IMR-90 (cell line): ENCODE measurements around the gene BSPRY. TPM values are rescaled to one million over a fixed set of nuclear protein-coding genes. Genes with fewer than 3 reads are reported as not detected.

Experiments
- ATAC-seq: fragments of 200-7000 bp; cut with Tn5 transposase; 2 replicates; pipeline ENCODE4 v1.9.1; 2020; ENCODE audit warnings: low read depth, mild to moderate bottlenecking, moderate library complexity
- BruUV-seq: library from RNA; stranded (reverse); fragments of 400-500 nt; replicated peaks from 2 replicates; lab custom pipeline; 2021; lab: Mats Ljungman, UMichigan
- CTCF ChIA-PET: fragments of 300-600 bp; formaldehyde crosslinking; extraction: SDS; loops from one replicate; lab custom pipeline; 2021; ENCODE audit warnings: antibody characterized with exemption; lab: Yijun Ruan, JAX
- POLR2A ChIA-PET: fragments of 300-600 bp; sonication (Branson Sonifier 250); formaldehyde crosslinking; loops from one replicate; lab custom pipeline; 2022; ENCODE audit warnings: antibody characterized with exemption; ENCODE audit not compliant: unreplicated experiment; lab: Charles Lee
- DNase-seq: peaks from one replicate; pipeline ENCODE4 v3.0.0; 2013
- H2AFZ ChIP-seq: replicated peaks from 2 replicates; pipeline ENCODE3; 2013; ENCODE audit warnings: low read length, mild to moderate bottlenecking; ENCODE audit not compliant: poor library complexity
- H2AK5ac ChIP-seq: 2 replicates; pipeline ENCODE4 v1.6.1; 2013; ENCODE audit warnings: low read depth, low read length, inconsistent platforms
- H2AK9ac ChIP-seq: replicated peaks from 2 replicates; pipeline ENCODE3; 2013; ENCODE audit warnings: mild to moderate bottlenecking, low read depth, low read length, moderate library complexity; ENCODE audit not compliant: poor library complexity
- H2BK120ac ChIP-seq: 2 replicates; pipeline ENCODE4 v1.6.1; 2013; ENCODE audit warnings: low read depth, low read length, inconsistent platforms
- H2BK15ac ChIP-seq: 3 replicates; pipeline ENCODE4 v1.6.1; 2013; ENCODE audit warnings: low read depth, low read length, inconsistent platforms
- H2BK20ac ChIP-seq: 2 replicates; pipeline ENCODE4 v1.6.1; 2013; ENCODE audit warnings: low read depth, mild to moderate bottlenecking, inconsistent platforms, low read length, moderate library complexity
- H2BK5ac ChIP-seq: 2 replicates; pipeline ENCODE4 v1.6.1; 2013; ENCODE audit warnings: mild to moderate bottlenecking, low read depth, low read length, inconsistent platforms; ENCODE audit not compliant: poor library complexity, severe bottlenecking
- H3K14ac ChIP-seq: replicated peaks from 2 replicates; pipeline ENCODE4 v1.6.1; 2013; ENCODE audit warnings: low read depth, low read length, inconsistent platforms
- H3K18ac ChIP-seq: 2 replicates; pipeline ENCODE4 v1.6.1; 2013; ENCODE audit warnings: low read depth, low read length, control low read depth
- H3K23ac ChIP-seq: 2 replicates; pipeline ENCODE4 v1.6.1; 2013; ENCODE audit warnings: low read depth, low read length, inconsistent platforms
- H3K27ac ChIP-seq: 2 replicates; pipeline ENCODE4 v1.5.1; 2013; ENCODE audit warnings: mild to moderate bottlenecking, control low read depth, low read length; ENCODE audit not compliant: insufficient read depth
- H3K27me3 ChIP-seq: 2 replicates; pipeline ENCODE4 v1.6.1; 2013; ENCODE audit warnings: low read length; ENCODE audit not compliant: control insufficient read depth, insufficient read depth
- H3K36me3 ChIP-seq: 2 replicates; pipeline ENCODE4 v1.6.1; 2013; ENCODE audit warnings: low read length, mixed read lengths; ENCODE audit not compliant: control insufficient read depth, insufficient read depth
- H3K4ac ChIP-seq: 2 replicates; pipeline ENCODE4 v1.6.1; 2013; ENCODE audit warnings: low read depth, low read length, inconsistent platforms
- H3K4me1 ChIP-seq: 2 replicates; pipeline ENCODE4 v1.6.1; 2013; ENCODE audit warnings: low read length, mixed read lengths; ENCODE audit not compliant: control insufficient read depth, insufficient read depth
- H3K4me2 ChIP-seq: 2 replicates; pipeline ENCODE4 v1.6.1; 2013; ENCODE audit warnings: low read depth, mild to moderate bottlenecking, control low read depth, low read length, moderate library complexity
- H3K4me3 ChIP-seq: 2 replicates; pipeline ENCODE4 v1.5.1; 2013; ENCODE audit warnings: low read depth, mild to moderate bottlenecking, control low read depth, low read length, moderate library complexity; ENCODE audit not compliant: insufficient read depth
- H3K56ac ChIP-seq: 2 replicates; pipeline ENCODE4 v1.6.1; 2013; ENCODE audit warnings: low read length, inconsistent platforms; ENCODE audit not compliant: insufficient read depth; ENCODE audit errors: extremely low read depth
- H3K79me1 ChIP-seq, 2 experiments: 2 replicates each; pipeline ENCODE4 v1.6.1; 2013; ENCODE audit warnings: low read length in 2 of 2, inconsistent platforms in 1 of 2, low read depth in 1 of 2
- H3K9ac ChIP-seq: 2 replicates; pipeline ENCODE4 v1.6.1; 2013; ENCODE audit warnings: low read depth, low read length, control low read depth
- H3K9me1 ChIP-seq: 2 replicates; pipeline ENCODE4 v1.6.1; 2013; ENCODE audit warnings: low read length, inconsistent platforms; ENCODE audit not compliant: insufficient read depth
- H3K9me3 ChIP-seq: 2 replicates; pipeline ENCODE4 v1.6.1; 2013; ENCODE audit warnings: low read length; ENCODE audit not compliant: control insufficient read depth, insufficient read depth
- H4K20me1 ChIP-seq: 2 replicates; pipeline ENCODE4 v1.6.1; 2013; ENCODE audit warnings: low read length, inconsistent platforms; ENCODE audit not compliant: insufficient read depth
- H4K5ac ChIP-seq: 2 replicates; pipeline ENCODE4 v1.6.1; 2013; ENCODE audit warnings: mild to moderate bottlenecking, low read depth, low read length, control low read depth
- H4K8ac ChIP-seq, 2 experiments: 2 replicates each; pipeline ENCODE4 v1.6.1; 2013; ENCODE audit warnings: low read depth in 2 of 2, low read length in 2 of 2, control low read depth in 1 of 2, inconsistent platforms in 1 of 2
- H4K91ac ChIP-seq: 2 replicates; pipeline ENCODE4 v1.6.1; 2013; ENCODE audit warnings: low read depth, low read length, inconsistent platforms; ENCODE audit not compliant: insufficient read depth
- CEBPB ChIP-seq: IDR thresholded peaks from 2 replicates; pipeline ENCODE4 v1.6.1; 2012; ENCODE audit warnings: low read depth, low read length, improper control_type of control experiment
- ELK1 ChIP-seq: fragments of 150-350 bp; IDR thresholded peaks from 2 replicates; pipeline ENCODE4 v1.6.1; 2016; ENCODE audit warnings: low read depth, mild to moderate bottlenecking, low read length, moderate library complexity, borderline replicate concordance
- FOS ChIP-seq: fragments of 150-350 bp; IDR thresholded peaks from 2 replicates; pipeline ENCODE4 v1.6.1; 2016; ENCODE audit warnings: low read depth, low read length
- MAFK ChIP-seq: IDR thresholded peaks from 2 replicates; pipeline ENCODE4 v1.6.1; 2012; ENCODE audit warnings: low read depth, low read length, improper control_type of control experiment
- MAZ ChIP-seq: IDR thresholded peaks from 2 replicates; pipeline ENCODE4 v1.6.1; 2012; ENCODE audit warnings: low read depth, mild to moderate bottlenecking, low read length, improper control_type of control experiment, moderate library complexity, borderline replicate concordance
- MXI1 ChIP-seq: IDR thresholded peaks from 2 replicates; pipeline ENCODE4 v1.6.1; 2012; ENCODE audit warnings: low read depth, mild to moderate bottlenecking, low read length, moderate library complexity, borderline replicate concordance
- POLR2A ChIP-seq: IDR thresholded peaks from 2 replicates; pipeline ENCODE4 v1.6.1; 2012; ENCODE audit warnings: mild to moderate bottlenecking, low read depth, low read length
- RAD21 ChIP-seq: IDR thresholded peaks from 2 replicates; pipeline ENCODE4 v1.6.1; 2012; ENCODE audit warnings: low read length, improper control_type of control experiment
- RCOR1 ChIP-seq: IDR thresholded peaks from 2 replicates; pipeline ENCODE4 v1.6.1; 2012; ENCODE audit warnings: mild to moderate bottlenecking, low read length, improper control_type of control experiment; ENCODE audit not compliant: insufficient replicate concordance
- USF2 ChIP-seq: fragments of 150-350 bp; IDR thresholded peaks from 2 replicates; pipeline ENCODE4 v1.6.1; 2017; ENCODE audit warnings: mild to moderate bottlenecking, antibody characterized with exemption, low read length, low read depth
- WGBS, 2 experiments: methylation state at CpG; one replicate each; pipeline versions ENCODE4 v1.1.5 to v1.1.7; 2013; ENCODE audit warnings: missing lambda C conversion rate in 2 of 2; ENCODE audit not compliant: insufficient read length in 1 of 2; ENCODE audit errors: extremely low coverage in 2 of 2; 5-methylcytosine and 5-hydroxymethylcytosine counted together
- dilution Hi-C: fragments of 300-500 bp; cut with HindIII; formaldehyde crosslinking; loops from one replicate; pipeline ENCODE4 v1.14.3; 2018; ENCODE audit warnings: low sequenced_read_pairs; ENCODE audit not compliant: unreplicated experiment
- in situ Hi-C: fragments of 300-500 bp; cut with MboI; formaldehyde crosslinking; loops from 3 replicates; pipeline ENCODE4 v1.14.3; 2019; ENCODE audit warnings: low sequenced_read_pairs, inconsistent platforms, mixed read lengths
- intact Hi-C: fragments of 100-400 bp; cut with micrococcal nuclease; formaldehyde crosslinking; loops from 2 replicates; pipeline ENCODE4 v1.10.0; 2022
- polyA plus RNA-seq, 3 experiments: library from polyadenylated mRNA; depleted of rRNA; stranded (reverse); fragments of >200 nt; gene quantifications; 2 replicates each; pipeline ENCODE4 v1.2.3, GENCODE V29; 2012; ENCODE audit warnings: low replicate concordance in 1 of 3
- total RNA-seq: library from RNA; depleted of rRNA; stranded (reverse); fragments of >200 nt; gene quantifications from 2 replicates; pipeline ENCODE4 v1.2.3, GENCODE V29; 2012

BSPRY gene
- total and polyA plus RNA-seq, 2 of the 4 experiments (the other 2 are of a cell fraction) = not detected

GRCh38 chr9:113302792-113303418 is 46.4 kb upstream of the BSPRY start, which contains the start of gene RNF183:
RNF183 (minus strand) TSS chr9:113303376; CDS start chr9:113298184, 5,192 bp downstream.
- H3K23ac ChIP-seq = no peak within 1 kb of the TSS
- H2BK20ac ChIP-seq = no peak within 1 kb of the TSS
- H3K27ac ChIP-seq = no peak within 1 kb of the TSS
- no peak within 1 kb of the TSS for H2BK120ac ChIP-seq
- H3K9me1 ChIP-seq = no peaks in the 10 kb centered on the region
- no peak for ATAC-seq
- dilution Hi-C loops = no loop called here
- TF ChIP-seq FOS = no peak
- no peak for TF ChIP-seq ELK1
- no peak for TF ChIP-seq MAZ
- no peak for TF ChIP-seq RAD21
- TF ChIP-seq CEBPB = no peak
- TF ChIP-seq POLR2A = no peak
- TF ChIP-seq USF2 = no peak
- no peak for TF ChIP-seq MAFK
- TF ChIP-seq RCOR1 = no peak
- TF ChIP-seq MXI1 = no peak
- in situ Hi-C loops = loop anchor here (10.0 kb wide), 1 partner anchor 352 kb away; no protein-coding TSS in a partner anchor
- no peak within 1 kb of the TSS for H3K56ac ChIP-seq
- no peak within 1 kb of the TSS for H3K9ac ChIP-seq
- no peak within 1 kb of the TSS for H4K91ac ChIP-seq
- H2AFZ ChIP-seq = no peak within 1 kb of the TSS
- H3K79me1 ChIP-seq = no peaks in the 10 kb centered on the region
- no peak within 1 kb of the TSS for H2AK5ac ChIP-seq
- no peak within 1 kb of the TSS for H2AK9ac ChIP-seq
- no peak within 1 kb of the TSS for H3K4me3 ChIP-seq
- ChIA-PET POLR2A (no interaction called here), CTCF (no interaction called here)
- H3K36me3 ChIP-seq = no peaks in the 10 kb centered on the region
- H2BK5ac ChIP-seq = no peak within 1 kb of the TSS
- H3K4me1 ChIP-seq = no peaks in the 10 kb centered on the region
- H4K5ac ChIP-seq = no peak within 1 kb of the TSS
- no peak within 1 kb of the TSS for H2BK15ac ChIP-seq
- peaks cover 39% of the 10 kb centered on the region for H3K27me3 ChIP-seq
- no peak within 1 kb of the TSS for H3K4ac ChIP-seq
- 60% methylated on average over 10 of the region's 25 CpGs; no CpG with 5 or more reads in 1 of the 2 experiments for WGBS, 2 experiments
- intact Hi-C loops = no loop called here
- no peak within 1 kb of the TSS for H3K4me2 ChIP-seq
- H3K9me3 ChIP-seq = no peaks in the 10 kb centered on the region
- H4K20me1 ChIP-seq = no peaks in the 10 kb centered on the region
- H3K14ac ChIP-seq = no peak within 1 kb of the TSS
- no peak within 1 kb of the TSS for H3K18ac ChIP-seq
- no peak within 1 kb of the TSS for H4K8ac ChIP-seq
- no TSS peak for BruUV-seq
- DNase-seq = no peak
